HG03139 (cell line): ENCODE measurements around the gene SH2D3A.

ENCODE experiments used
- ATAC-seq: cut with Tn5 transposase; IDR thresholded peaks from one replicate; pipeline ENCODE4 v1.9.1; 2021; ENCODE audit not compliant: unreplicated experiment

SH2D3A gene

GRCh38 chr19:6723108-6723618 is 44.1 kb downstream of the SH2D3A start:
- ATAC-seq: no peak

GRCh38 chr19:6721773-6722172 is 45.5 kb downstream of the SH2D3A start:
- ATAC-seq: no peak

- no peak for ATAC-seq
These were observed 46.1 kb downstream of the SH2D3A start for GRCh38 chr19:6721138-6721474.

GRCh38 chr19:6720369-6721137 is 46.7 kb downstream of the SH2D3A start, which contains the start of gene C3:
Gene C3, minus strand, starts transcription at chr19:6720650. Its CDS starts 61 bp downstream, at chr19:6720589.
- ATAC-seq: no peak

GRCh38 chr19:6719992-6720368 is 47.3 kb downstream of the SH2D3A start:
- ATAC-seq: no peak

- ATAC-seq: no peak
These were observed 47.7 kb downstream of the SH2D3A start for GRCh38 chr19:6719540-6719861.

GRCh38 chr19:6718741-6719539 is 48.3 kb downstream of the SH2D3A start:
- no peak for ATAC-seq

- no peak for ATAC-seq
These were observed 49.0 kb downstream of the SH2D3A start for GRCh38 chr19:6718111-6718740.

GRCh38 chr19:6717441-6717971 is 49.7 kb downstream of the SH2D3A start:
- no peak for ATAC-seq

- no peak for ATAC-seq
These were observed 50.2 kb downstream of the SH2D3A start for GRCh38 chr19:6717036-6717435.

- no peak for ATAC-seq
These were observed 50.6 kb downstream of the SH2D3A start for GRCh38 chr19:6716610-6716970.

GRCh38 chr19:6714749-6715555 is 52.3 kb downstream of the SH2D3A start:
- no peak for ATAC-seq

GRCh38 chr19:6713773-6714692 is 53.2 kb downstream of the SH2D3A start:
- no peak for ATAC-seq

GRCh38 chr19:6712692-6713670 is 54.3 kb downstream of the SH2D3A start:
- no peak for ATAC-seq

GRCh38 chr19:6712231-6712630 is 55.0 kb downstream of the SH2D3A start:
- no peak for ATAC-seq

GRCh38 chr19:6711605-6712004 is 55.6 kb downstream of the SH2D3A start:
- no peak for ATAC-seq

- ATAC-seq: no peak
These were observed 56.2 kb downstream of the SH2D3A start for GRCh38 chr19:6711078-6711361.

- ATAC-seq: no peak
These were observed 56.8 kb downstream of the SH2D3A start for GRCh38 chr19:6710273-6711077.
